GM12874 (cell line): Measurements from ENCODE around the gene ATXN1.

Source experiments
- CTCF ChIP-seq: IDR thresholded peaks from 2 replicates; pipeline ENCODE4 v1.5.1; 2011; ENCODE audit warnings: low read depth, mild to moderate bottlenecking, control low read depth, low read length, moderate library complexity; ENCODE audit not compliant: insufficient read depth

The ATXN1 gene

GRCh38 chr6:16684896-16685554 is 76.2 kb downstream of the ATXN1 start:
- no peak for TF ChIP-seq CTCF

GRCh38 chr6:16684195-16684689 is 77.0 kb downstream of the ATXN1 start:
- TF ChIP-seq CTCF = no peak

GRCh38 chr6:16683641-16684194 is 77.5 kb downstream of the ATXN1 start:
- TF ChIP-seq CTCF = no peak

GRCh38 chr6:16681260-16681873 is 79.9 kb downstream of the ATXN1 start:
- no peak for TF ChIP-seq CTCF

- no peak for TF ChIP-seq CTCF
Measured at GRCh38 chr6:16679050-16679449, 82.2 kb downstream of the ATXN1 start.

- TF ChIP-seq CTCF = no peak
Measured at GRCh38 chr6:16677458-16677857, 83.8 kb downstream of the ATXN1 start.

- no peak for TF ChIP-seq CTCF
Measured at GRCh38 chr6:16676978-16677377, 84.3 kb downstream of the ATXN1 start.
